HCT116 (cell line): ENCODE results near the gene FMO2. TPM values are rescaled to one million over a fixed set of nuclear protein-coding genes. Genes with fewer than 3 reads are reported as not detected.

Experiments
- ATAC-seq: fragments of 200-7000 bp; cut with Tn5 transposase; 2 replicates; pipeline ENCODE4 v1.9.1; 2020; ENCODE audit warnings: mild to moderate bottlenecking, moderate library complexity
- BruUV-seq: library from RNA; stranded (reverse); fragments of 400-500 nt; replicated peaks from 2 replicates; lab custom pipeline; 2021; lab: Mats Ljungman, UMichigan
- CTCF ChIA-PET: fragments of 300-600 bp; sonication (Branson Sonifier 250); formaldehyde crosslinking; loops from one replicate; lab custom pipeline; 2021; ENCODE audit warnings: antibody characterized with exemption; lab: Charles Lee
- POLR2A ChIA-PET: fragments of 300-600, 350-600 bp; sonication (Branson Sonifier 250); formaldehyde crosslinking; loops from one replicate; lab custom pipeline; 2021; ENCODE audit warnings: antibody characterized with exemption; lab: Charles Lee
- RAD21 ChIA-PET, 2 experiments: fragments of 300-600 bp; sonication (Branson Sonifier 250); formaldehyde crosslinking; loops; one replicate each; lab custom pipeline; 2023; ENCODE audit warnings: low total read pairs in 2 of 2; ENCODE audit not compliant: uncharacterized antibody in 2 of 2, unreplicated experiment in 2 of 2, low non-redundant PET in 1 of 2; lab: Charles Lee
- DNase-seq: peaks from one replicate; pipeline ENCODE4 v3.0.0-alpha.2; 2010; ENCODE audit warnings: low read depth, low spot score
- H2AFZ ChIP-seq: fragments of 200-600 bp; shearing (Covaris generic), sonication (generic); 2 replicates; pipeline ENCODE4 v1.6.1; 2017; ENCODE audit warnings: low read depth, mixed run types, mixed read lengths, antibody characterized with exemption, low read length; ENCODE audit not compliant: poor library complexity, severe bottlenecking
- H3K27ac ChIP-seq: 2 replicates; pipeline ENCODE4 v1.5.1; 2012; ENCODE audit warnings: low read depth, low read length
- H3K27me3 ChIP-seq: fragments of 200-600 bp; sonication (generic); 2 replicates; pipeline ENCODE4 v1.6.1; 2016; ENCODE audit warnings: mixed run types, low read length, mixed read lengths; ENCODE audit not compliant: insufficient read depth
- H3K36me3 ChIP-seq, 2 experiments: fragments of 200-500 bp in 1 of 2; fragments of 200-600 bp in 1 of 2; sonication (Bioruptor generic) in 1 of 2; sonication (generic) in 1 of 2; 2 replicates each; pipeline versions ENCODE4 v1.5.1 to v1.6.1; 2014 to 2016; ENCODE audit warnings: low read length in 2 of 2, inconsistent platforms in 1 of 2, mixed read lengths in 1 of 2, mixed run types in 1 of 2; ENCODE audit not compliant: insufficient read depth in 2 of 2, control insufficient read depth in 1 of 2
- H3K4me1 ChIP-seq, 2 experiments: fragments of 200-600 bp in 1 of 2; sonication (generic) in 1 of 2; 2 replicates each; pipeline versions ENCODE4 v1.5.1 to v1.6.1; 2012 to 2017; ENCODE audit warnings: low read length in 2 of 2, inconsistent platforms in 1 of 2, mild to moderate bottlenecking in 1 of 2, mixed read lengths in 1 of 2, mixed run types in 1 of 2, moderate library complexity in 1 of 2; ENCODE audit not compliant: insufficient read depth in 2 of 2, control insufficient read depth in 1 of 2
- H3K4me2 ChIP-seq: fragments of 200-600 bp; sonication (generic); 2 replicates; pipeline ENCODE4 v1.6.1; 2017; ENCODE audit warnings: mixed run types, low read length, mixed read lengths
- H3K4me3 ChIP-seq, 2 experiments: fragments of 200-600 bp in 1 of 2; sonication (generic) in 1 of 2; replicated peaks in 1 of 2; 2 replicates each; pipeline ENCODE4 v1.5.1; 2011 to 2016; ENCODE audit warnings: low read length in 2 of 2, control low read depth in 1 of 2, low read depth in 1 of 2, mild to moderate bottlenecking in 1 of 2, mixed read lengths in 1 of 2, mixed run types in 1 of 2
- H3K79me2 ChIP-seq: fragments of 200-600 bp; sonication (generic); 2 replicates; pipeline ENCODE4 v1.6.1; 2017; ENCODE audit warnings: mild to moderate bottlenecking, mixed run types, low read length, moderate library complexity, mixed read lengths; ENCODE audit not compliant: insufficient read depth
- H3K9ac ChIP-seq: fragments of 200-600 bp; sonication (generic); 2 replicates; pipeline ENCODE4 v1.6.1; 2016; ENCODE audit warnings: low read length, mixed read lengths
- H3K9me2 ChIP-seq: fragments of 200-600 bp; sonication (generic), shearing (Covaris generic); 2 replicates; pipeline ENCODE4 v1.6.1; 2017; ENCODE audit warnings: mixed run types, mild to moderate bottlenecking, moderate library complexity; ENCODE audit not compliant: insufficient read depth
- H3K9me3 ChIP-seq, 2 experiments: fragments of 200-500 bp in 1 of 2; fragments of 200-600 bp in 1 of 2; sonication (Bioruptor generic) in 1 of 2; sonication (generic) in 1 of 2; 2 replicates each; pipeline ENCODE4 v1.6.1; 2014 to 2017; ENCODE audit warnings: low read length in 2 of 2, mixed read lengths in 2 of 2, inconsistent platforms in 1 of 2, low read depth in 1 of 2, mild to moderate bottlenecking in 1 of 2, mixed run types in 1 of 2, moderate library complexity in 1 of 2; ENCODE audit not compliant: control insufficient read depth in 1 of 2, insufficient read depth in 1 of 2
- H4K20me1 ChIP-seq: fragments of 200-600 bp; sonication (generic), shearing (Covaris generic); 2 replicates; pipeline ENCODE4 v1.6.1; 2017; ENCODE audit warnings: mixed run types, mild to moderate bottlenecking, moderate library complexity; ENCODE audit not compliant: insufficient read depth
- CTCF ChIP-seq, 3 experiments: fragments of 200-600 bp in 1 of 3; sonication (generic) in 1 of 3; IDR thresholded peaks in 2 of 3; conservative IDR thresholded peaks in 1 of 3; 2 replicates each; pipeline ENCODE4 v1.5.1; 2012 to 2017; ENCODE audit warnings: low read depth in 2 of 3, low read length in 2 of 3, antibody characterized with exemption in 1 of 3, borderline replicate concordance in 1 of 3, control low read depth in 1 of 3, mild to moderate bottlenecking in 1 of 3, mixed read lengths in 1 of 3, mixed run types in 1 of 3, moderate library complexity in 1 of 3; ENCODE audit not compliant: insufficient read depth in 1 of 3
- EGR1 ChIP-seq: IDR thresholded peaks from 2 replicates; pipeline ENCODE4 v1.6.1; 2012; ENCODE audit warnings: low read depth
- ELF1 ChIP-seq: IDR thresholded peaks from 2 replicates; pipeline ENCODE4 v1.6.1; 2012; ENCODE audit warnings: low read depth, borderline replicate concordance
- EZH2 ChIP-seq: fragments of 200-600 bp; sonication (generic); IDR thresholded peaks from 2 replicates; pipeline ENCODE4 v1.6.1; 2017; ENCODE audit warnings: antibody characterized with exemption, mixed run types
- JUND ChIP-seq: IDR thresholded peaks from 2 replicates; pipeline ENCODE4 v1.6.1; 2012
- MAX ChIP-seq: IDR thresholded peaks from 2 replicates; pipeline ENCODE4 v1.6.1; 2012
- POLR2AphosphoS5 ChIP-seq: IDR thresholded peaks from 2 replicates; pipeline ENCODE4 v1.6.1; 2011; ENCODE audit warnings: mild to moderate bottlenecking, low read depth, low read length, moderate library complexity
- SP1 ChIP-seq: IDR thresholded peaks from 2 replicates; pipeline ENCODE4 v1.6.1; 2012; ENCODE audit warnings: low read depth
- SRF ChIP-seq: IDR thresholded peaks from 2 replicates; pipeline ENCODE4 v1.6.1; 2012; ENCODE audit warnings: low read depth
- TCF7L2 ChIP-seq: IDR thresholded peaks from 2 replicates; pipeline ENCODE4 v1.7.0; 2011; ENCODE audit warnings: borderline replicate concordance, inconsistent platforms; ENCODE audit not compliant: insufficient read depth, insufficient read length; ENCODE audit errors: extremely low read depth
- ZBTB33 ChIP-seq: IDR thresholded peaks from 2 replicates; pipeline ENCODE4 v1.6.1; 2011; ENCODE audit warnings: mild to moderate bottlenecking, low read length, moderate library complexity; ENCODE audit not compliant: insufficient replicate concordance; ENCODE audit errors: extremely low read depth
- intact Hi-C: fragments of 100-400 bp; cut with micrococcal nuclease; formaldehyde crosslinking; loops from 2 replicates; pipeline ENCODE4 v1.10.0; 2022
- total RNA-seq: library from RNA; stranded (reverse); gene quantifications from one replicate; pipeline ENCODE4 v1.2.1, GENCODE V29; 2021; ENCODE audit not compliant: unreplicated experiment

The FMO2 gene
- total RNA-seq, 1 experiment from 2014 or later = 0.30 TPM

GRCh38 chr1:171231326-171231725, 46.2 kb downstream of the FMO2 start:
- intact Hi-C loops = no loop called here
- H3K27ac ChIP-seq = no peak overlapping the region
- ChIA-PET CTCF (no interaction called here), POLR2A (no interaction called here), RAD21 (no interaction called here)
- TF ChIP-seq EZH2 (no peak), ELF1 (no peak), MAX (no peak), CTCF (IDR thresholded peaks at IDR 0.05 in 2 of 3, conservative IDR thresholded peaks at IDR 0.05 in 1 of 3; ENCODE audit: borderline replicate concordance in 1 of 3, insufficient read depth in 1 of 3, low read depth in 2 of 3, low read length in 2 of 3) (no peak), SRF (no peak), EGR1 (no peak), POLR2AphosphoS5 (no peak), SP1 (no peak), JUND (no peak), TCF7L2 (no peak), ZBTB33 (no peak)
- H3K79me2 ChIP-seq = no peaks in the 10 kb centered on the region
- no peak for ATAC-seq
- no TSS peak for BruUV-seq
- H2AFZ ChIP-seq = no peak overlapping the region
- no peaks in the 10 kb centered on the region for H4K20me1 ChIP-seq
- no peak for DNase-seq
- no peaks in the 10 kb centered on the region for H3K27me3 ChIP-seq
- no peak overlapping the region for H3K9ac ChIP-seq
- H3K4me3 ChIP-seq = no peak overlapping the region
- H3K9me2 ChIP-seq = no peaks in the 10 kb centered on the region; the same call in 1 of the 2 replicates
- no peaks in the 10 kb centered on the region for H3K4me1 ChIP-seq
- no peak overlapping the region for H3K4me2 ChIP-seq
- no peaks in the 10 kb centered on the region for H3K9me3 ChIP-seq
- no peaks in the 10 kb centered on the region for H3K36me3 ChIP-seq
